CD4-positive, alpha-beta T cell treated with Interleukin-15 for 1 hour (primary cell): ENCODE data around the gene SCN4B.
A peak's percentile ranks its signal among the peaks of the same experiment; 100 is the strongest.
"Not testable (repeated sequence)": the region's sequence is repeated elsewhere in the genome, so short reads cannot be mapped to it uniquely, and the experiment has no call there.

Experiments
- DNase-seq: peaks from one replicate; pipeline ENCODE4 v3.0.0-alpha.2; 2020

The SCN4B gene

GRCh38 chr11:118152552-118153471, at the start of gene SCN4B:
Gene SCN4B, minus strand, starts transcription at chr11:118152823. Its CDS starts 150 bp downstream, at chr11:118152673.
- no peak for DNase-seq

- DNase-seq: no peak
Observed at GRCh38 chr11:118201966-118202365, 49.3 kb upstream of the SCN4B start.

GRCh38 chr11:118200901-118201680, 48.5 kb upstream of the SCN4B start:
- DNase-seq: peak; percentile 53

- DNase-seq: no peak
Observed at GRCh38 chr11:118200497-118200896, 47.9 kb upstream of the SCN4B start.

GRCh38 chr11:118199135-118199534, 46.5 kb upstream of the SCN4B start:
- DNase-seq: no peak

- DNase-seq: peak; percentile 82
Observed at GRCh38 chr11:118198370-118198769, 45.7 kb upstream of the SCN4B start.

- no peak for DNase-seq
Observed at GRCh38 chr11:118194835-118195627, 42.4 kb upstream of the SCN4B start.

- no peak for DNase-seq
Observed at GRCh38 chr11:118193910-118194566, 41.4 kb upstream of the SCN4B start.

GRCh38 chr11:118192817-118193216, 40.2 kb upstream of the SCN4B start:
- DNase-seq: not testable (repeated sequence)

- DNase-seq: not testable (repeated sequence)
Observed at GRCh38 chr11:118190942-118191506, 38.4 kb upstream of the SCN4B start.

GRCh38 chr11:118186346-118187107, 33.9 kb upstream of the SCN4B start:
- no peak for DNase-seq

- DNase-seq: no peak
Observed at GRCh38 chr11:118184784-118185579, 32.4 kb upstream of the SCN4B start.

- DNase-seq: not testable (repeated sequence)
Observed at GRCh38 chr11:118183691-118184090, 31.1 kb upstream of the SCN4B start.

- DNase-seq: no peak
Observed at GRCh38 chr11:118180300-118180703, 27.7 kb upstream of the SCN4B start.

- no peak for DNase-seq
Observed at GRCh38 chr11:118176778-118177134, 24.1 kb upstream of the SCN4B start.

GRCh38 chr11:118175993-118176777, 23.6 kb upstream of the SCN4B start, which contains the start of gene SCN2B:
Gene SCN2B, minus strand, starts transcription at chr11:118176639. Its CDS starts 208 bp downstream, at chr11:118176431.
- DNase-seq: no peak

GRCh38 chr11:118175031-118175992, 22.7 kb upstream of the SCN4B start:
- DNase-seq: no peak

GRCh38 chr11:118174006-118174567, 21.5 kb upstream of the SCN4B start:
- DNase-seq: no peak
